Measurements from ENCODE around the gene THSD4. TPM values are rescaled to one million over a fixed set of nuclear protein-coding genes. Genes with fewer than 3 reads are reported as not detected.

The THSD4 gene
- total and polyA plus RNA-seq, 7 donors = 1.4 to 7.8 (median 2.2) TPM

DNA sequence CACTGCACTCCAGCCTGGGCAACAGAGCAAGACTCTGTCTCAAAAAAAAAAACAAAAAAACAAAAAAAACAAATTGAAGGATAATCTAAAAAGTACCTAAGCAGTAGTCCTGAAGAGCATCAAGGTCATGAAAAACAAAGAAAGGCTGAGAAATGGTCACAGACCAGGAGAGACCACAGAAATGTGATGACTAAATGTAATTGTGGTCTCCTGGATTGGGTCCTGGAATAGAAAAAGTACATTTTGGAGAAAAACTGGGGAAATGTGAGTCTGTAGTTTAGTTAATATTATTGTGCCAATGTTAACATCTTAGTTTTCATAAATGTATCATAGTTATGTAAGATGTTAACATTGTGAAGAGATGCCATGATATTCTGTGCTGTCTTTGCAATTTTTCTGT is 427.6 kb downstream of the THSD4 start:
- H3K9me3 ChIP-seq = no peaks in the 10 kb centered on the region

DNA sequence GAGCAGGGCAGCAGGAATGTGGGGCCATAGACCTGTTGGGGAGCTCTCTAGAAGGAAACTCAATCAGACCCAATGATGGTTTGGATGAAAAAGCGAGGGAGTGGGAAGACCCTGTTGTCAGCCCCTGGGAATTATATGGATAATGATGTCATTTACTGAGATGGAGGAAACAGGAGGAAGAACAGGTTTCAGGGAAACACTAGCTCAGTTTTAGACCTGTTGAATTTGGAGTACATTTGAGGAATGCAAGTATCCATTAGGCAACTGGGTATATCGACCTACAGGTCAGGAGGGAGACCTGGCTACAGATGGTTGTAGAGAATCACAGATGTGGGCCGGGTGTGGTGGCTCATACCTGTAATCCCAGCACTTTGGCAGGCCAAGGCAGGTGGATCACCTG is 428.1 kb downstream of the THSD4 start:
- intact Hi-C loops (cut with DNase I) = no loop called here
- 79 to 85% methylated on average over 3 of the region's 3 CpGs for WGBS, 2 donors

More for the DNA sequence above, 427.6 kb downstream of the THSD4 start:
- H3K27ac ChIP-seq = no peak overlapping the region
- intact Hi-C loops (cut with DNase I) = no loop called here
- peaks cover 0 to 10% (median 0%) of the 10 kb centered on the region in 4 donors for H3K4me1 ChIP-seq
- H3K27me3 ChIP-seq = no peaks in the 10 kb centered on the region
- no peak for TF ChIP-seq POLR2AphosphoS5 (IDR thresholded peaks at IDR 0.05)
- no peak for TF ChIP-seq EP300 (IDR thresholded peaks at IDR 0.05)
- TF ChIP-seq POLR2A (IDR thresholded peaks at IDR 0.05) = no peak
- no peaks in the 10 kb centered on the region for H3K36me3 ChIP-seq
- no peak for DNase-seq
- no peak overlapping the region for H3K4me3 ChIP-seq

DNA sequence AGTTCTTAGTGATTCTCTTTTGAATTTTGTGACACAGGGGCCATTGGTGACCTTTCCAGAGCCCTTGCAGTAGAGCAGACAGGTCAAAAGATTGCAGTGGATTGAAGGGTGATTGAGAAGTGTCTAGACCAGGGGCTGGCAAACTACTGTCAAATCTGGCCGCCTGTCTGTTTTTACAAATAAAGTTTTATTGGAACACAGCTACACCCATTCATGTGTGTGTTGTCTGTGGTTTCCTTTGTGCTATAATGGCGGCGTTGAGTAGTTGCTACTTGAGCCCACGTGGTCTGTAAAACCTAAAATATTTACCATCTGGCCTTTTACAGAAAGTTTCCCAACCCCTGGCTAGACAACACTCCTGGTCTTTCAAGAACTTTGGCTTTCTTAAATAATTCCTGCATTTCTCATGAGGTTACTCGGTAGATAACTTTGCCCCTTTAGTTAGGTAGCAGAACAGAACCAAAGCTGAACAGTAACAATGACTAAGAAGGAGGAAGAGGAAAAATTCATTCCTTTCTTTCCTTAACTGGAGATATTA is 430.0 kb downstream of the THSD4 start:
- DNase-seq = no peak
- intact Hi-C loops (cut with DNase I) = no loop called here
- TF ChIP-seq EP300 (IDR thresholded peaks at IDR 0.05) (no peak), POLR2AphosphoS5 (IDR thresholded peaks at IDR 0.05) (no peak), POLR2A (IDR thresholded peaks at IDR 0.05) (no peak)
- TF ChIP-seq, protein P1, sequence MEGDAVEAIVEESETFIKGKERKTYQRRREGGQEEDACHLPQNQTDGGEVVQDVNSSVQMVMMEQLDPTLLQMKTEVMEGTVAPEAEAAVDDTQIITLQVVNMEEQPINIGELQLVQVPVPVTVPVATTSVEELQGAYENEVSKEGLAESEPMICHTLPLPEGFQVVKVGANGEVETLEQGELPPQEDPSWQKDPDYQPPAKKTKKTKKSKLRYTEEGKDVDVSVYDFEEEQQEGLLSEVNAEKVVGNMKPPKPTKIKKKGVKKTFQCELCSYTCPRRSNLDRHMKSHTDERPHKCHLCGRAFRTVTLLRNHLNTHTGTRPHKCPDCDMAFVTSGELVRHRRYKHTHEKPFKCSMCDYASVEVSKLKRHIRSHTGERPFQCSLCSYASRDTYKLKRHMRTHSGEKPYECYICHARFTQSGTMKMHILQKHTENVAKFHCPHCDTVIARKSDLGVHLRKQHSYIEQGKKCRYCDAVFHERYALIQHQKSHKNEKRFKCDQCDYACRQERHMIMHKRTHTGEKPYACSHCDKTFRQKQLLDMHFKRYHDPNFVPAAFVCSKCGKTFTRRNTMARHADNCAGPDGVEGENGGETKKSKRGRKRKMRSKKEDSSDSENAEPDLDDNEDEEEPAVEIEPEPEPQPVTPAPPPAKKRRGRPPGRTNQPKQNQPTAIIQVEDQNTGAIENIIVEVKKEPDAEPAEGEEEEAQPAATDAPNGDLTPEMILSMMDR (IDR thresholded peaks at IDR 0.05) = no peak
- H3K36me3 ChIP-seq = no peaks in the 10 kb centered on the region
- no peaks in the 10 kb centered on the region for H3K9me3 ChIP-seq
- no peak overlapping the region for H3K4me3 ChIP-seq
- H3K4me1 ChIP-seq = peaks cover 0 to 10% (median 0%) of the 10 kb centered on the region in 4 donors
- H3K27ac ChIP-seq = no peak overlapping the region
- WGBS, 2 donors = 58 to 61% methylated on average over 5 of the region's 5 CpGs
- no peaks in the 10 kb centered on the region for H3K27me3 ChIP-seq

More for the DNA sequence above, 428.1 kb downstream of the THSD4 start:
- no peaks in the 10 kb centered on the region for H3K27me3 ChIP-seq
- no peaks in the 10 kb centered on the region for H3K9me3 ChIP-seq
- no peak for TF ChIP-seq POLR2AphosphoS5 (IDR thresholded peaks at IDR 0.05)
- TF ChIP-seq POLR2A (IDR thresholded peaks at IDR 0.05) = no peak
- no peak for TF ChIP-seq EP300 (IDR thresholded peaks at IDR 0.05)
- TF ChIP-seq, protein P1 (IDR thresholded peaks at IDR 0.05) = no peak
- H3K4me1 ChIP-seq = peaks cover 0 to 10% (median 0%) of the 10 kb centered on the region in 4 donors
- no peaks in the 10 kb centered on the region for H3K36me3 ChIP-seq
- H3K27ac ChIP-seq = no peak overlapping the region
- no peak for DNase-seq
- H3K4me3 ChIP-seq = no peak overlapping the region

DNA sequence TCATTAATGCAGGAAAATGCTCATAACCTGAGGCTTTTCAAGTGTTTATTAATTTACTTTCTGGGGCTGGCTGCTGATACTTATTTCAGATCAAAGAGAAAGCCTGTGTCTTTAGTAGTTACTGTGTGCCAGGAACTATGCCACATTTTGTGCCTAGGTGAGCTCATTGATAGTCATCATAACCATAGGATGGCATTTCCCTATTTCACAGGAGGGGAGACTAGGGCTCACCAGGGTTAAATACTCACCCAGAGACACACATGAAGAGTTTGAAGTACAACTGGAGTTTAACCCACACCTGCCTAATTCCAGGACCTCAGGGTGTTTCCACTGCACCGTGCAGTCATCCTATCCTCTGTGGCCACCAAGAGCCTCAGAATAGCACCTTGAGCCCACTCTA is 430.7 kb downstream of the THSD4 start:
- intact Hi-C loops (cut with DNase I) = no loop called here
- WGBS, 2 donors = 90 to 91% methylated on average over 1 of the region's 1 CpG

DNA sequence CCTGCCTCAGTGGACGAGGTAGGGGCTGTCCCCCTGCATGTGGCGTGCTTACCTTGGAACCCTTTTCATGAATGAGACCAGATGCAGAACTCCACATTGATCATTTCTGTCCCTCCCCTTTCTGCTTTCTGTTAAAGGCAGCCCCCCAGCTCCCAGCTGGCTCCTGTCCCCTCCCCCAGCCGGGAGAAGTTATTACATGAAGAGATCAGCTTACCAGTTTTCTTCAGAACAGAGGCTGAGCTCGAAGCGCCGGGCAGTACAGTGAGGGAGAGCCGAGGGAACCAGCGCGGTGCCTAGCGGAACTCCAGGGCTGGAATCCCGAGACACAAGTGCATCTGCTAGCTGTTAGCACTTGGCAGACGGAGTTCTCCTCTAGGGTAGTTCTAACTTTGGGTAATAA is 431.7 kb downstream of the THSD4 start:
- Histone ChIP-seq H3K4me1 (peaks cover 0 to 10% (median 0%) of the 10 kb centered on the region in 4 donors), H3K4me3 (no peak overlapping the region), H3K27ac (no peak overlapping the region), H3K9me3 (no peaks in the 10 kb centered on the region), H3K27me3 (no peaks in the 10 kb centered on the region), H3K36me3 (no peaks in the 10 kb centered on the region)
- DNase-seq = no peak
- intact Hi-C loops (cut with DNase I) = no loop called here
- 78 to 89% methylated on average over 12 of the region's 12 CpGs for WGBS, 2 donors
- TF ChIP-seq POLR2A (IDR thresholded peaks at IDR 0.05) = no peak
- no peak for TF ChIP-seq POLR2AphosphoS5 (IDR thresholded peaks at IDR 0.05)
- no peak for TF ChIP-seq EP300 (IDR thresholded peaks at IDR 0.05)
- TF ChIP-seq, protein P1 (IDR thresholded peaks at IDR 0.05) = no peak

More for the DNA sequence above, 430.7 kb downstream of the THSD4 start:
- no peak for DNase-seq
- Histone ChIP-seq H3K27me3 (no peaks in the 10 kb centered on the region), H3K4me3 (no peak overlapping the region), H3K36me3 (no peaks in the 10 kb centered on the region), H3K9me3 (no peaks in the 10 kb centered on the region), H3K4me1 (peaks cover 0 to 10% (median 0%) of the 10 kb centered on the region in 4 donors), H3K27ac (no peak overlapping the region)
- TF ChIP-seq POLR2A (IDR thresholded peaks at IDR 0.05) = no peak

DNA sequence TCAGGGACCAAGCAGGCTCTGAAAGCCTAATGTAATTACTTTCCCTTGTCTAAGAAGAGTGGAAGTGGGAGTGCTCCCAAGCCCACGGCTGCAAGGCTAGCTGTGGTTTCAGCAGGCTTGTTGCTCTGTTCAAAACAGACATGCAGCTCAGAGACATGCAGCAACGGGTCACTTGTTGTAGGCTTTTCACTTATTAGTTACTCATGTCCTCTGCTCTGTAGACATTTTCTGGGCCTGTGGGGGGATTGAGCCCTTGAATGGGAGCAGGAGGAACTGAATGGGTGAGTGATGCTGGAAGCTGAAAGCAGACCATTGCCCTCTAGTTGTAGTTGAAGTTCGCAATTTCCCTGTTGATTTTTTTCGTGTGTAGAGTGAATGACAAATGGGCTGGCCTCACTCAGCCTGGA is 433.1 kb downstream of the THSD4 start:
- 53 to 56% methylated on average over 4 of the region's 4 CpGs for WGBS, 2 donors
- H3K4me1 ChIP-seq = peaks cover 0 to 10% (median 0%) of the 10 kb centered on the region in 4 donors
- no peak for DNase-seq
- H3K27ac ChIP-seq = no peak overlapping the region
- TF ChIP-seq POLR2AphosphoS5 (IDR thresholded peaks at IDR 0.05) = no peak
- TF ChIP-seq POLR2A (IDR thresholded peaks at IDR 0.05) = no peak
- TF ChIP-seq, protein P1 (IDR thresholded peaks at IDR 0.05) = no peak
- TF ChIP-seq EP300 (IDR thresholded peaks at IDR 0.05) = no peak
- no peaks in the 10 kb centered on the region for H3K27me3 ChIP-seq
- H3K36me3 ChIP-seq = no peaks in the 10 kb centered on the region
- H3K9me3 ChIP-seq = no peaks in the 10 kb centered on the region
- intact Hi-C loops (cut with DNase I) = no loop called here
- no peak overlapping the region for H3K4me3 ChIP-seq

Data from sigmoid colon (tissue), 7 donors.